NCI-H446 (cell line): ENCODE measurements around the gene ZNF202.
"Not testable (repeated sequence)": the region's sequence is repeated elsewhere in the genome, so short reads cannot be mapped to it uniquely, and the experiment has no call there.

ENCODE experiments used
- DNase-seq, 2 experiments: peaks; one replicate each; lab custom pipeline; 2025; lab: John Stamatoyannopoulos, UW

Gene ZNF202

DNA sequence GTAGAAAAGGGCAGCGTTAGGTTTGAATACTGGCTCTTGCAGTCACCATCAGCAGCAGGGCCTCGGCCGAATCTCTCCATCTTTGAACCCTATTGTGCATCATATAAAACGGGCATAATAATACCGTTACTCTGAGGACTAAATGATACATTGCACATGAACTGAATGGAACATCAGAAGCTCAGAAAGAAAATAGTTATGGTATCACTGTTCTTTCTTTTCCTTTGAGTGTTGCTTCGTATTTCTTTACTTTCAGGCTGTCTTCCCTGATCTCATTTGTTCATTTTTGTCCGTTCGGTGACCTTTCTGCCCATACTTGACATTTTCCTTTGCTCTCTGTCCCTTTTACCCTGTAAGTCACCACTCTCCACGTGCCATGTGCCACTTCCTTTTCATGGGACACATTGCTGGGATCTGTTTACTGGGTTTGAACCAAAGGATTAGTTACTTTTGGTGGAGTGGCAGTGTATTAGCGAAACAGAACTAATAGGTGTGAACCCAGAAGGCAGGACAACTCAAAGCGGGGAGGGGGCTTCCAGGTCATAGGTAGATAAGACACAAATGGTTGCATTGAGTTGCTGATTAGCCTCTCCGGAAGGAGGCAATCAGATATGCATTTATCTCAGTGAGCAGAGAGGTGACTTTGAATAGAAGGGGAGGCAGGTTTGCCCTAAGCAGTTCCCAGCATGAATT, 717 bp upstream of the ZNF202 start:
- DNase-seq: no peak

DNA sequence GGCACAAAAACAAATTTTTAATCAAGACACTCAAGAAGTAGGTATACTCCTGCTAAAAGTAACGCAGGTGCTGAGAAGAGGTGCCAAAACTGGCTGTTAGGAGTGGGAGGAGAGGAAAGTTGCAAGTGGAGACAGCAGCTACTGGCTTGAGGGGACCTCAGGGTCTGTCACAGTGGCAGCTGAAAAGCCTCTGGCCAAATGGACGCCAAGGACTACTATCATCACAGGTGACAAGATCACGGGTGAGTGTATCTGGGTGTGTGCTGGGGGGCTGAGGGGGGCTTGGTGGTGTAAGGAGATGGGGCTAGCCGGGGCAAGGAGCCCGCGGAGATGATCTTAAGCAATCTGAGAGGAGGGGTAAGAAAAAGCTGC, 687 bp downstream of the ZNF202 start:
- DNase-seq: no peak

- no peak for DNase-seq
These were observed 3.1 kb downstream of the ZNF202 start for GRCh38 chr11:123738374-123738773.

DNA sequence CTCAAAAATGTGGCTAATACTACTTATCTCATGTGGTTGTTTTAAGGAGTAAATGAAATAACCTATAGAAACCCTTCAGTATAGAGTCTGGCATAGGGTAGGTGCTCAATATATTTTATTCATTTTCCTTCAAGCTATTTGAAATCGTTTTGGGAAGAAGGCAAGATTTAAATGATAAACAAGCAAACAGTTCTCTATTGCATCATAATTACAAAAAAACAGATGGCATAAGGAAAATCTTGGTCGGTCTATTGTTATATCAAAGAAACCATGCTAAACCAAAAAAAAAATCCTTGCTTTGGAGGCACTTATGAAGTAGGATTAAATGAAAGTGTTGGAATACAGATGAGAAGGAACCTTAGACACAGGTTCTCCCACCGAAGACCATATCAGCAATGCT, 4.7 kb downstream of the ZNF202 start:
- DNase-seq: no peak

DNA sequence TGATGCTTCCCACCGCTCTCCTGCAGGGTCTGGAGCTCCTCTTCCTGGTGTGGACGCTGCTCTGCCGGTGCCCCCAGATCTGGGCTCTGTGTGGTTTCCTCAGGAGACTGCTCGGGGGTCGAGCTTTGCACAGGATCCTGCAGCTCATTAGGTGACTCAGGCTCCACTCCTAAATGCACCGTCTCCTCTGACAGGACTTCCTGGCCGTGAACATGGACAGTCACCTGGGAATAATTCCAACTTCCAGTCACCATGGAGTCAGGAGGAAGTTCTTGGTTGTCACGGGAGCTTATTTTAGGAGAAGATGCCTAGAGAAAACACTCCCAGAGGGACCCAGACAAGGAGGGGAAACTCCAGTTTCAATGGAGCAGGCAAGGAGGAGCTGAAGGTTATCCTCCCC, 11.9 kb downstream of the ZNF202 start:
- no peak for DNase-seq

- no peak for DNase-seq
These were observed 15.3 kb downstream of the ZNF202 start for GRCh38 chr11:123725995-123726655.

GRCh38 chr11:123719452-123719851, 22.0 kb downstream of the ZNF202 start:
- no peak for DNase-seq

DNA sequence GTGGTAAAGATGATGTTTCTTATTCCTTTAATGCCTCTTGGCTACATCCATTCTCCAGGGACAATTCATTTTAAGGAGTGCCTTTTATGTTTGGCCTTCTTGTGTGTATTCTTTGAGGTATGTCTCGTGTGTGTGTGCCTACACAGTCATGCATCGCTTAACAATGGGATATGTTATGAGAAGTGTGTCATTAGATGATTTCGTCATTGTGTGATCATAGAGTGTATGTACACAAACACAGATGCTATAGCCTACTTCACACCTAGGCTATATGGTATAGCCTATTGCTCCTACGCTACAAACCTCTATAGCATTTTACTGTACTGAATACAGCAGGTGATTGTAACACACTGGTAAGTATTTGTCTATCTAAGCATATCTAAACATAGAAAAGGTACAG, 23.0 kb downstream of the ZNF202 start:
- no peak for DNase-seq

GRCh38 chr11:123718063-123718462, 23.4 kb downstream of the ZNF202 start:
- DNase-seq: no peak

DNA sequence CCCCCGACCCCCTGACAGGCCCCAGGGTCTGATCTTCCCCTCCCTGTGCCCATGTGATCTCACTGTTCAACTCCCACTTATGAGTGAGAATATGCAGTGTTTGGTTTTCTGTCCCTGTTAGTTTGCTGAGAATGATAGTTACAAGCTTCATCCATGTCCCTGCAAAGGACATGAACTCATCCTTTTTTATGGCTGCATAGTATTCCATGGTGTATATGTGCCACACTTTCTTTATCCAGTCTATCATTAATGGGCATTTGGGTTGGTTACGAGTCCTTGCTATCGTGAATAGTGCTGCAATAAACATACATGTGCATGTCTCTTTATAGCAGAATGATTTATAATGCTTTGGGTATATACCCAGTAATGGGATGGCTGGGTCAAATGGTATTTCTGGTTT, 28.8 kb downstream of the ZNF202 start:
- not testable (repeated sequence) for DNase-seq

DNA sequence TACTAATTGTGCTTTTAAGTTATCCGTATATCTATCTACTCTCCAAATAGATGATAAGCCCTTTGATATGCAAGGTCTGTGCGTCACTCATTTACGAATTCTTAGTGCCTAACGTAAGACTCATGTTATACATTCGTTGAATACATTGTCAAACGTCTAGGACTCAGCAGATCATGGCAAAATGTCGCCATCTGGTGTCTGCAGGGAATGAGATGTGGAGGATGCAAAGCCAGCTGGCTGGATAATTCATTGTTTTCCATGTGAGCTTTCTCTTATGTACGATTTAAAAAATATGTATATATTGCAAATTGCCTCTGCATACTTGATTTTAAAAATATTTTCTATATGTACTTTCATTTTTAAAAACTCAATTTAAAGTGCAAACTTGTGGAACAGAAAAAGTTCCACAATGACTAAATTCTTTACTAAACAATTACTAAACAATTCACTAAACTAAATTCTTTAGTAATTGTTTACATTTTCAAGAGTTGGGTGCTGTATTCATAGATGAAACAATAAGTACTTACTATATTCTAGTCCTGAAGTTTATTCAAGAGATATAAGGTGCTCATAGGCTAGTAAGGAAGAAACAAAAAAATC, 33.8 kb downstream of the ZNF202 start:
- DNase-seq: peak; percentile 66 to 80

DNA sequence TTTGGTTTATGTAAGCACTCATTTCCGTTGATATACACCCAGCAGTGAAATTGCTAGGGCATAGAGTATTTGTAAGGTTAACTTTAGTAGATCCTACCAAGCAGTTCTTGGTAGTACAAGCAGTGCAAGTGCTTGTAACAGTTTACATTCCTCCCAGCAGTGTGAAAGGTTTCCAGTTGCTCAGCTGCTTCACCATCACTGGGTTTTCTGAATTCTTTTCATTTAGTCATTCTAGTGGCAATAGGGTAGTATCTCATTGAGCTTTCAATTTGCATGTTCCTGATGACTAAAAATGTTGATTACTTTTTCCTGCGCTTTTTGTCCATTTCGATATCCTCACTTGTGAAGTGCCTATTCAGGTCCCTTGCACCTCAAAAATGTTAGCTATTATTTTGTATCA, 34.3 kb downstream of the ZNF202 start:
- DNase-seq: no peak

- DNase-seq: no peak
These were observed 37.1 kb downstream of the ZNF202 start for GRCh38 chr11:123704341-123704740.

DNA sequence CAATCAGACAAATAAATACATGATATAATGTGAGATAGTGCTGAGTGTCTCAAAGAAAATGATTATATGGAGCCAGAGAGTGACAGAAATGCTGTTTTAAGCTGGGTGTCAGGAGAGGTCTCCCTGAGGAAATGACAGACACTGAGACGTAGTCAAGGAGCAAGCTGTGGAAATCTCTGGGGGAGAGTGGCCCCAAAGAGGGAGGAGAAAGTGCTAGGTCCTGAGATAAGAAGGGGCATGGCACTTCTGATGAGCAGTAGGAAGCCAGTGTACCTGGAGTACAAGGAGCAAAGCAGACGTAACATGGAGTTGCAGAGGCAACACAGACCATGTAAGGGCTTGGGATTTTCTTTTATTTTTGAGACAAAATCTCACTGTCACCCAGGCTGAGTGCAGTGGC, 38.8 kb downstream of the ZNF202 start:
- no peak for DNase-seq

DNA sequence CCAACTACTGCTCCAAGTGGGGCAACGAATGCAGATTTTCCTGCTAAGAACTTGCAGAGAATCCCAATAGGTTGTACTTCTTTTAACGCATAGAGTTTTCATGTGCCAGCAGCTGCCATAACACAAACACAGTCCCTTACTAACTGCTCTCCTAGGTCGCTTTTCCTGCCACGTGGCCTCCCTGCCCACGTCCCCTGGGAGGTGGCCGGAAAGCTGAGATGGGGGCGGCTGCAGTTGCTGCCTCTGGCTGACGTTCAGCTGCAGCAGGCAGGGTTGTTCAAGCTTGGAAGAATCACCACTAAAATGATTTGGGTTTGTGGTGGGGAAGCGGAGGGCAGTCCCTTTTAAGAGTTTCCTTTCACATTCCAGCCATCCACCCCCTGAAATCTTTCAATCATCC, 39.3 kb downstream of the ZNF202 start:
- DNase-seq: no peak

- no peak for DNase-seq
These were observed 40.7 kb downstream of the ZNF202 start for GRCh38 chr11:123700772-123701171.

GRCh38 chr11:123698546-123699127, 42.8 kb downstream of the ZNF202 start:
- DNase-seq: no peak

GRCh38 chr11:123696183-123696582, 45.3 kb downstream of the ZNF202 start:
- no peak for DNase-seq

- DNase-seq: no peak
These were observed 46.2 kb downstream of the ZNF202 start for GRCh38 chr11:123695231-123695630.

GRCh38 chr11:123694551-123694950, 46.9 kb downstream of the ZNF202 start:
- no peak for DNase-seq

DNA sequence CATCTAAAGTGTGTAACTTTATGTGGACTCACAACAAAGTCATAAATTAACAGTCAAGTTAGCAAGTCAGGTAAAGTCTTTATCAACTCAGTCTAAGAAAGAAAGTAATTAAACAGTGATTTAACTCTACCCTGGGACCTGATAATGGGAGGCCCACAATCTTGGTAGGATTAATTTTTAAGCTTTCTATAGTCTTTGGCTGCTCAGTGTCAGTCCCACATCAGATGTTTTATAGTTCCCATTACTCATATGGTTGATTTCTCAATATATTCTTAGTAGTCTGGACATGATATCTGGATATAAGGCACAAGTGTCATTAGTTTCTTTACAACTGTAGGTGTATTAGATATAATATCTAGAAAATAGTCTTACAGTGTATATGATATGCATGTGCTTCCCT, 48.5 kb downstream of the ZNF202 start:
- no peak for DNase-seq

- DNase-seq: no peak
These were observed 51.0 kb downstream of the ZNF202 start for GRCh38 chr11:123690485-123690884.

GRCh38 chr11:123684601-123685000, 56.9 kb downstream of the ZNF202 start:
- no peak for DNase-seq
